MG63 (cell line): ENCODE results near the gene RPL10A. TPM values are rescaled to one million over a fixed set of nuclear protein-coding genes. Genes with fewer than 3 reads are reported as not detected.

Experiments
- DNase-seq: peaks from one replicate; pipeline ENCODE4 v3.0.0-alpha.2; 2020
- H3K27me3 ChIP-seq: fragments of 250-450 bp; sonication (Bioruptor Pico); 2 replicates; pipeline ENCODE4 v1.5.1; 2020; ENCODE audit warnings: mild to moderate bottlenecking, moderate library complexity
- H3K36me3 ChIP-seq: fragments of 250-450 bp; sonication (Bioruptor Pico); 2 replicates; pipeline ENCODE4 v1.5.1; 2020; ENCODE audit warnings: mild to moderate bottlenecking, moderate library complexity
- H3K4me3 ChIP-seq: fragments of 250-450 bp; sonication (Bioruptor Pico); 2 replicates; pipeline ENCODE4 v1.5.1; 2020; ENCODE audit warnings: mild to moderate bottlenecking, moderate library complexity
- H3K9me3 ChIP-seq: fragments of 250-450 bp; sonication (Bioruptor Pico); 2 replicates; pipeline ENCODE4 v1.5.1; 2020; ENCODE audit warnings: mild to moderate bottlenecking, moderate library complexity
- total RNA-seq: library from RNA; depleted of rRNA; stranded (reverse); fragments of >200 nt; shearing (Covaris generic); gene quantifications from 2 replicates; pipeline ENCODE4 v1.2.3, GENCODE V29; 2014; ENCODE audit warnings: low replicate concordance

RPL10A gene
- total RNA-seq, 1 experiment from 2014 or later = 2,782 TPM

- no peak for DNase-seq
- Histone ChIP-seq H3K27me3 (no peaks in the 10 kb centered on the region), H3K9me3 (no peaks in the 10 kb centered on the region), H3K4me3 (no peak overlapping the region), H3K36me3 (no peaks in the 10 kb centered on the region)
Measured at GRCh38 chr6:35494161-35494563, 26.0 kb downstream of the RPL10A start.

GRCh38 chr6:35495258-35496035 is 27.2 kb downstream of the RPL10A start:
- H3K36me3 ChIP-seq = no peaks in the 10 kb centered on the region
- H3K9me3 ChIP-seq = no peaks in the 10 kb centered on the region
- peak overlapping the region; percentile 70 for H3K4me3 ChIP-seq
- DNase-seq = no peak
- H3K27me3 ChIP-seq = no peaks in the 10 kb centered on the region

GRCh38 chr6:35496036-35496840 is 28.0 kb downstream of the RPL10A start:
- peak; percentile 32 for DNase-seq

GRCh38 chr6:35496841-35497570 is 28.8 kb downstream of the RPL10A start, which contains the start of gene TEAD3:
Gene TEAD3 (minus strand): TSS chr6:35497079.
- peak within 1 kb of the TSS; percentile 93 for H3K4me3 ChIP-seq
- H3K9me3 ChIP-seq = no peaks in the 10 kb centered on the region
- no peaks in the 10 kb centered on the region for H3K36me3 ChIP-seq
- H3K27me3 ChIP-seq = no peaks in the 10 kb centered on the region
- DNase-seq = peak; percentile 84

More at GRCh38 chr6:35496036-35496840, 28.0 kb downstream of the RPL10A start:
- no peaks in the 10 kb centered on the region for H3K27me3 ChIP-seq
- peak overlapping the region; percentile 70 for H3K4me3 ChIP-seq
- no peaks in the 10 kb centered on the region for H3K36me3 ChIP-seq
- no peaks in the 10 kb centered on the region for H3K9me3 ChIP-seq

GRCh38 chr6:35497571-35498421 is 29.6 kb downstream of the RPL10A start:
- Histone ChIP-seq H3K36me3 (no peaks in the 10 kb centered on the region), H3K9me3 (no peaks in the 10 kb centered on the region), H3K27me3 (no peaks in the 10 kb centered on the region), H3K4me3 (peak overlapping the region; percentile 93)
- peak; percentile 96 for DNase-seq

DNA sequence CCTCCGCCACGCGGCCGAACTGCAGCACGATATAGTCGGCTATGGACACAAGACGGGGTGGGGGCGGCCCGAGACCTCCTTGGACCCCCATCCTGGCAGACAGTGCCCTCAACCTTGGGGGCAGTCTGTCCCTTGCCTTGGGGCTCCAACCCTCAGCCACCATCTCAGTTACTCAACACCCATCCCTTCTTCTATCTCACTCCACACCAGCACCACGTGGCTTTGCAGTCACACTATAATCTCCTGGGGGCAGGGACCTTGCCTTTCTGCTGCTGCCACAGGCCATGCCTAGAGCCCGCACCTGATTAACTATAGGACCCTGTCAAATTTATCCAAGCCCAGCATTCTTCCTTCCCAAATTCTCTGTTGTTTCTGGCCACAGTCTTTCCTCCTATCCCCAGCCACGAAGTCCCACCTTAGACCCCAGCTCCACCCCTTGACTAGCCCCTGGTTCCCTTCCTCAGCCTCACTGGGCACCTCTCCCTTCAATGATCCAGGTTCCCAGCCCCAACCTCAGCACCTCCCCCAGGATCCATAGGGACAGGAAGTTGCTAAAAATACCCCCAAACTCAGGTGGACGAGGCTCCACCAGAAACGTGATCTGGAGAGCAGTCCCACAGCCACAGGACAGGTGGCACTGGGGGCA is 30.3 kb downstream of the RPL10A start:
- no peak for DNase-seq
- H3K36me3 ChIP-seq = no peaks in the 10 kb centered on the region

DNA sequence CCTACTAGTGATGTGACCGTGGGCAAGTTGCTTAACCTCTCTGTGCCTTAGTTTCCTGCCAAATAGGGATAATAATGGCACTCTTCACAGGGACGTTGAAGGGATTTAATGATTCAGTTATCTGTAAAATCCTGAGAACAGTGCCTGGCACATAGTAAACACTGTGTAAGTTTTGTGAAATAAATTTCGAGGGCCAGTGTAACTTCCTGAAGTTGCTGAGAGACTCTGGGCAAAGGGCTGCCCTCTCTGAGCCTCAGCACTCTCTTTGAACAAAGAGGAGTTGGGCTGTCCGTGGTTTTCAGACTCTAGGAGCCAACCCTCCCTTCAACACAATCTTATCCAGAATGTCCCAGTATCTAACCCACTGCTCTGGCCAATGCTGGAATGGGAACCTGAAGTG is 31.2 kb downstream of the RPL10A start:
- no peaks in the 10 kb centered on the region for H3K27me3 ChIP-seq
- H3K36me3 ChIP-seq = no peaks in the 10 kb centered on the region
- H3K4me3 ChIP-seq = no peak overlapping the region
- DNase-seq = no peak
- H3K9me3 ChIP-seq = no peaks in the 10 kb centered on the region

More for the DNA sequence above, 30.3 kb downstream of the RPL10A start:
- Histone ChIP-seq H3K27me3 (no peaks in the 10 kb centered on the region), H3K4me3 (peak overlapping the region; percentile 93), H3K9me3 (no peaks in the 10 kb centered on the region)

GRCh38 chr6:35500782-35501181 is 32.6 kb downstream of the RPL10A start:
- peak; percentile 61 for DNase-seq
- Histone ChIP-seq H3K27me3 (no peaks in the 10 kb centered on the region), H3K36me3 (no peaks in the 10 kb centered on the region), H3K4me3 (no peak overlapping the region), H3K9me3 (no peaks in the 10 kb centered on the region)

DNA sequence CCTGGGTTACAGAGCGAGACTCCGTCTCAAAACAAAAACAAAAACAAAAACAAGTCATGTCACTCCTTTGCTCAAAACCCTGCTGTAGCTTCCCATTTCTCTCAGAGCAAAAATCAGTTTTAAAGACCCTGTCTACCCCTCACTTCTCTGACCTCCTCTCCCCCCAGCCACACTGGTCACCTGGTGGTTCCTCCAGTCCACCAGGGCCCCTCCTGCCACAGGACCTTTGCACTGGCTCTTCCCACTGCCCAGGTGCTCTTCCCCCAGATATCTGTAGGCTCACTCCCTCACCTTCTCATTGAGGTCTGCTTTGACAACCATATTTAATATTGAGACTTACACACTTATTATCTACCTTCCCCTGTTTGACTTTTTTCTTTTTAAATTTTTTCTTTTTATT is 33.6 kb downstream of the RPL10A start:
- Histone ChIP-seq H3K36me3 (no peaks in the 10 kb centered on the region), H3K9me3 (no peaks in the 10 kb centered on the region), H3K4me3 (no peak overlapping the region), H3K27me3 (no peaks in the 10 kb centered on the region)
- DNase-seq = no peak

- Histone ChIP-seq H3K9me3 (no peaks in the 10 kb centered on the region), H3K4me3 (no peak overlapping the region), H3K36me3 (no peaks in the 10 kb centered on the region), H3K27me3 (no peaks in the 10 kb centered on the region)
- no peak for DNase-seq
Measured at GRCh38 chr6:35503534-35503933, 35.3 kb downstream of the RPL10A start.

- Histone ChIP-seq H3K36me3 (no peaks in the 10 kb centered on the region), H3K9me3 (no peaks in the 10 kb centered on the region), H3K4me3 (no peak overlapping the region), H3K27me3 (no peaks in the 10 kb centered on the region)
- DNase-seq = no peak
Measured at GRCh38 chr6:35505999-35506412, 37.8 kb downstream of the RPL10A start.

DNA sequence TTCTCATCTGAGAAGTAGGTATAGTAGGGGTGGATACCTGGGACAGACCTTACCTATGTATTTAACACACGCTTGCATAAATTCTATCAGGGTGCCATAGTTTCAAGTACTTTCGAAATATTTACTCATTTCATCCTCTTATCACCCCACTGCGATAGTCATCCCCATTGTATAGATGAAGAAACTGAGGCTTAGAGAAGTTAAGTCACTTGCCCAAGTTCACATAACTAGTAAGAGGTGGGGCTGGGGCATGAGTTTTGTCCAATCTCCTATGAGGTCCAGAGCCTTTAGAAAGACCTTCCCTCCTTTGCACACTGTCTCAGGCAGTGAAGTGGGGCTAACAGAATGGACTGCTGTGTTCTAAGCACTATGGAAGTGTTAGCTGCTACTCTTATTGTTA is 38.3 kb downstream of the RPL10A start:
- Histone ChIP-seq H3K36me3 (no peaks in the 10 kb centered on the region), H3K9me3 (no peaks in the 10 kb centered on the region), H3K4me3 (no peak overlapping the region), H3K27me3 (no peaks in the 10 kb centered on the region)
- no peak for DNase-seq

DNA sequence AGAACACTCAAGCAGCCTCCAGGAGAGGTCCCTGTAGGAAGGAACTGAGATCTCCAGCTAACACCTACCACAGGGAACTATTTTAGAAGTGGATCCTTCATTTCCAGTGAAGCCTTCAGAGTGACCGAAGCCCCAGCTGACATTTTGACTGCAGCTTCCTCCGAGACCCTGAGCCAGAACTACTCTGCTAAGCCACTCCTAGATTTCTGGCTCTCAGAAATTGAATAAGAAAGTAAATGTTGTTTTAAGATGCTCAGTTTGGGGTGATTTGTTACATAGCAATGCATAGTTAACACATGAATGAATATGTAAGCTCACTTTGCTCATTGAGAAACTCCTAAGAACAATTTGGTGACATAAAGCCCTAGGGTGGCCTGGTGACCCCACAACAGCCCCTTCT is 39.0 kb downstream of the RPL10A start:
- H3K36me3 ChIP-seq = no peaks in the 10 kb centered on the region
- DNase-seq = no peak
- H3K9me3 ChIP-seq = no peaks in the 10 kb centered on the region
- no peaks in the 10 kb centered on the region for H3K27me3 ChIP-seq
- H3K4me3 ChIP-seq = no peak overlapping the region

- no peak overlapping the region for H3K4me3 ChIP-seq
- H3K27me3 ChIP-seq = no peaks in the 10 kb centered on the region
- no peaks in the 10 kb centered on the region for H3K36me3 ChIP-seq
- H3K9me3 ChIP-seq = no peaks in the 10 kb centered on the region
- DNase-seq = no peak
Measured at GRCh38 chr6:35508027-35508426, 39.8 kb downstream of the RPL10A start.

GRCh38 chr6:35508542-35508941 is 40.3 kb downstream of the RPL10A start:
- DNase-seq = no peak
- H3K4me3 ChIP-seq = no peak overlapping the region
- H3K9me3 ChIP-seq = no peaks in the 10 kb centered on the region
- H3K27me3 ChIP-seq = no peaks in the 10 kb centered on the region
- no peaks in the 10 kb centered on the region for H3K36me3 ChIP-seq
